ENCODE results near the gene GRK1.

GRCh38 chr13:113763961-113764792 is 97.2 kb downstream of the GRK1 start:
- TF ChIP-seq YY1 (IDR thresholded peaks at IDR 0.05; ENCODE audit: low read depth, low read length) (no peak), CTBP2 (IDR thresholded peaks at IDR 0.05; ENCODE audit: borderline replicate concordance, insufficient read depth, insufficient read length, low read length) (no peak), TAF1 (IDR thresholded peaks at IDR 0.05; ENCODE audit: low read depth, low read length) (no peak)
